GM13976 (cell line): ENCODE data around the gene AP1S3.
"Not testable (repeated sequence)": the region's sequence is repeated elsewhere in the genome, so short reads cannot be mapped to it uniquely, and the experiment has no call there.

Experiments used
- DNase-seq: peaks from one replicate; pipeline ENCODE4 v3.0.0; 2012; ENCODE audit warnings: low spot score
- CTCF ChIP-seq: IDR thresholded peaks from 2 replicates; pipeline ENCODE4 v1.5.1; 2012; ENCODE audit warnings: borderline replicate concordance, mild to moderate bottlenecking; ENCODE audit not compliant: insufficient read depth; ENCODE audit errors: extremely low read depth, missing control alignments, control extremely low read depth
- in situ Hi-C: fragments of 300-500 bp; cut with MboI; formaldehyde crosslinking; loops from one replicate; pipeline ENCODE4 v1.12.0; 2022; ENCODE audit warnings: low sequenced_read_pairs, mixed read lengths, inconsistent platforms; ENCODE audit not compliant: unreplicated experiment

Gene AP1S3

GRCh38 chr2:223797811-223798721 is 39.3 kb downstream of the AP1S3 start:
- DNase-seq: peak; percentile 67
- in situ Hi-C loops: no loop called here

GRCh38 chr2:223797037-223797436 is 40.3 kb downstream of the AP1S3 start:
- in situ Hi-C loops: no loop called here

More at GRCh38 chr2:223797811-223798721, 39.3 kb downstream of the AP1S3 start:
- peak; percentile 43 for TF ChIP-seq CTCF

GRCh38 chr2:223789423-223789822 is 48.0 kb downstream of the AP1S3 start:
- no peak for TF ChIP-seq CTCF
- no peak for DNase-seq
- in situ Hi-C loops: no loop called here

More at GRCh38 chr2:223797037-223797436, 40.3 kb downstream of the AP1S3 start:
- TF ChIP-seq CTCF: no peak
- no peak for DNase-seq

GRCh38 chr2:223788826-223789225 is 48.6 kb downstream of the AP1S3 start:
- in situ Hi-C loops: no loop called here
- TF ChIP-seq CTCF: no peak
- no peak for DNase-seq

GRCh38 chr2:223788106-223788505 is 49.3 kb downstream of the AP1S3 start:
- DNase-seq, in situ Hi-C loops: not testable (repeated sequence)

- in situ Hi-C loops: no loop called here
- no peak for TF ChIP-seq CTCF
- DNase-seq: peak; percentile 31
These were observed 50.0 kb downstream of the AP1S3 start for GRCh38 chr2:223787358-223787757.

GRCh38 chr2:223786943-223787342 is 50.4 kb downstream of the AP1S3 start:
- TF ChIP-seq CTCF: no peak
- no peak for DNase-seq
- in situ Hi-C loops: no loop called here
